Measurements from ENCODE around the gene KIAA0825.

Gene KIAA0825

GRCh38 chr5:94153736-94154450, 464.5 kb downstream of the KIAA0825 start:
- TF ChIP-seq GATA2 (IDR thresholded peaks at IDR 0.05; ENCODE audit: low read depth, low read length) = no peak
- no peak for TF ChIP-seq GATA3 (IDR thresholded peaks at IDR 0.05; ENCODE audit: low read depth, low read length)

GRCh38 chr5:94140300-94140699, 478.1 kb downstream of the KIAA0825 start:
- TF ChIP-seq GATA2 (IDR thresholded peaks at IDR 0.05; ENCODE audit: low read depth, low read length) = no peak
- no peak for TF ChIP-seq GATA3 (IDR thresholded peaks at IDR 0.05; ENCODE audit: low read depth, low read length)

GRCh38 chr5:94130077-94130476, 488.3 kb downstream of the KIAA0825 start:
- no peak for TF ChIP-seq GATA2 (IDR thresholded peaks at IDR 0.05; ENCODE audit: low read depth, low read length)
- TF ChIP-seq GATA3 (IDR thresholded peaks at IDR 0.05; ENCODE audit: low read depth, low read length) = no peak

GRCh38 chr5:94125107-94125506, 493.3 kb downstream of the KIAA0825 start:
- TF ChIP-seq GATA2 (IDR thresholded peaks at IDR 0.05; ENCODE audit: low read depth, low read length) (no peak), GATA3 (IDR thresholded peaks at IDR 0.05; ENCODE audit: low read depth, low read length) (no peak)

GRCh38 chr5:94113087-94113486, 505.3 kb downstream of the KIAA0825 start:
- no peak for TF ChIP-seq GATA2 (IDR thresholded peaks at IDR 0.05; ENCODE audit: low read depth, low read length)
- no peak for TF ChIP-seq GATA3 (IDR thresholded peaks at IDR 0.05; ENCODE audit: low read depth, low read length)

- TF ChIP-seq GATA2 (IDR thresholded peaks at IDR 0.05; ENCODE audit: low read depth, low read length) (no peak), GATA3 (IDR thresholded peaks at IDR 0.05; ENCODE audit: low read depth, low read length) (no peak)
These were observed 507.0 kb downstream of the KIAA0825 start for GRCh38 chr5:94111209-94112004.

- no peak for TF ChIP-seq GATA3 (IDR thresholded peaks at IDR 0.05; ENCODE audit: low read depth, low read length)
- TF ChIP-seq GATA2 (IDR thresholded peaks at IDR 0.05; ENCODE audit: low read depth, low read length) = no peak
These were observed 514.7 kb downstream of the KIAA0825 start for GRCh38 chr5:94103514-94104245.
